GM19324 (cell line): ENCODE results near the gene ANKRD20A1.
"Not testable (repeated sequence)": the region's sequence is repeated elsewhere in the genome, so short reads cannot be mapped to it uniquely, and the experiment has no call there.

ENCODE experiments used
- ATAC-seq: cut with Tn5 transposase; IDR thresholded peaks from one replicate; pipeline ENCODE4 v1.9.1; 2021; ENCODE audit warnings: mild to moderate bottlenecking, moderate library complexity; ENCODE audit not compliant: unreplicated experiment, low FRiP score

The ANKRD20A1 gene

DNA sequence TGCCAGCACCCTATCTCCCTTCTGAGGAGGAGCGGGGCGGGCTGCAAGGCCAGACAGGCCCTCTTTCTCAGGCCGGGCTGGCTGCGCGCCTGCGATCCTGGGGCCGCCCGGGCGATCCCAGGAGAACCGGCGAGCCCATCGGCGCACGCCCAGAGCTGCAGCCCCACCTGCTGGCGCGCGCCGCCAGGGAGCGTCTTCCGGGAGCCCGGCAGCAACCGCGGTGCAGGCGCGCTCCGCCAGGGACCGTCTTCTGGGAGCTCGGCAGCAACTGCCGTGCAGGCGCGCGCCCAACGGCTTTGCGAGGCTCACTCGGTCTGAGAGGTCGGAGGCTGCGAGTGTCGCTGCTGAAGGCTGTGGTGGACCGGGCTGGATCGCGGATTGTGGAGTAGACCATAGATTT, at the start of gene ANKRD20A1:
Gene ANKRD20A1, plus strand, starts transcription at position 61 of the 400 bp plus-strand sequence. CDS start 496 bp downstream, outside the sequence.
- ATAC-seq: not testable (repeated sequence)

DNA sequence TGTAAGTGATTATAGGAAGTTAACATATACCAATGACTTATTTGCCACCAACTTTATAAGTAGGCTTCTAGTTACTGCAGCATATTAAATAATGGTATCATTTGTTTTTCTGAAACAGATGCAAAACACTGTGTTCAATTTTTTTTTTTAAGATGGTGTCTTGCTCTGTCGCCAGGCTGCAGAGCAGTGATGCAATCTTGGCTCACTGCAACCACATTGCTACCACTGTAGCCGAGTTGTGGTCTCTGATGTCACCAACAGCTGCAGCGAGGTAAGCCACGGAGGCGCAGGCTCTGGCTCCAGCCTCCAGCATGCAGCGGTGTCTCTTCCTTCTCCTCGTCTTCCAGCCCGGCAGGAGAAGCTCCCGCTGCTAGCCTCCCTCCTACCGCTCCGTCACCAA, 26.6 kb upstream of the ANKRD20A1 start:
- not testable (repeated sequence) for ATAC-seq
